WTC11 (cell line): ENCODE results near the gene NFIL3. TPM values are rescaled to one million over a fixed set of nuclear protein-coding genes. Genes with fewer than 3 reads are reported as not detected.

Source experiments
- ATAC-seq: fragments of 200-7000 bp; cut with Tn5 transposase; 2 replicates; pipeline ENCODE4 v1.10.0; 2021; ENCODE audit warnings: mild to moderate bottlenecking, moderate library complexity
- CTCF ChIA-PET: fragments of 300-600 bp; sonication (Branson Sonifier 250); formaldehyde crosslinking; loops from one replicate; lab custom pipeline; 2021; ENCODE audit warnings: antibody characterized with exemption; lab: Charles Lee
- POLR2A ChIA-PET: fragments of 350-600 bp; sonication (Branson Sonifier 250); formaldehyde crosslinking; loops from one replicate; lab custom pipeline; 2021; ENCODE audit warnings: antibody characterized with exemption; lab: Charles Lee
- DNase-seq: peaks from one replicate; pipeline ENCODE4 v3.0.0; 2021; ENCODE audit warnings: low spot score
- H3K27ac Mint-ChIP-seq: 2 replicates; pipeline ENCODE4 v1.8.0; 2021; ENCODE audit warnings: mixed read lengths
- H3K27me3 Mint-ChIP-seq: 2 replicates; pipeline ENCODE4 v1.8.0; 2021; ENCODE audit warnings: low read depth, mild to moderate bottlenecking, moderate library complexity, mixed read lengths
- H3K36me3 Mint-ChIP-seq: 2 replicates; pipeline ENCODE4 v1.8.0; 2021; ENCODE audit warnings: mixed read lengths
- H3K4me1 Mint-ChIP-seq: 2 replicates; pipeline ENCODE4 v1.8.0; 2022; ENCODE audit warnings: mixed read lengths
- H3K4me3 Mint-ChIP-seq: 2 replicates; pipeline ENCODE4 v1.8.0; 2021; ENCODE audit warnings: mild to moderate bottlenecking, moderate library complexity, mixed read lengths
- H3K9me3 Mint-ChIP-seq: 2 replicates; pipeline ENCODE4 v1.8.0; 2021; ENCODE audit warnings: mixed read lengths
- AFF4 ChIP-seq: sonication (generic); formaldehyde crosslinking; IDR thresholded peaks from 2 replicates; pipeline ENCODE4 v1.8.1; 2023; ENCODE audit warnings: mild to moderate bottlenecking, missing genetic modification reagents, borderline replicate concordance
- AR ChIP-seq: fragments of 250-450 bp; sonication (Bioruptor Pico); IDR thresholded peaks from 2 replicates; pipeline ENCODE4 v1.9.0; 2021; ENCODE audit warnings: mild to moderate bottlenecking
- ATF1 ChIP-seq: sonication (generic); formaldehyde crosslinking; IDR thresholded peaks from 2 replicates; pipeline ENCODE4 v1.8.1; 2023; ENCODE audit warnings: mild to moderate bottlenecking, moderate library complexity, missing genetic modification reagents
- ATF3 ChIP-seq: sonication (generic); formaldehyde crosslinking; conservative IDR thresholded peaks from 2 replicates; pipeline ENCODE4 v1.8.1; 2022; ENCODE audit warnings: mild to moderate bottlenecking, missing genetic modification reagents
- FOXJ3 ChIP-seq: sonication (generic); formaldehyde crosslinking; IDR thresholded peaks from 2 replicates; pipeline ENCODE4 v1.9.0; 2021; ENCODE audit warnings: missing genetic modification reagents, mild to moderate bottlenecking, borderline replicate concordance
- HMGA2 ChIP-seq: fragments of 250-450 bp; sonication (Bioruptor Pico); IDR thresholded peaks from 2 replicates; pipeline ENCODE4 v1.4.0; 2021; ENCODE audit warnings: mild to moderate bottlenecking, moderate library complexity
- IRF1 ChIP-seq: sonication (generic); formaldehyde crosslinking; IDR thresholded peaks from 2 replicates; pipeline ENCODE4 v1.8.0; 2023; ENCODE audit warnings: missing genetic modification reagents
- JUN ChIP-seq: sonication (generic); formaldehyde crosslinking; IDR thresholded peaks from 2 replicates; pipeline ENCODE4 v1.8.0; 2023; ENCODE audit warnings: mild to moderate bottlenecking, missing genetic modification reagents
- MAX ChIP-seq: sonication (generic); formaldehyde crosslinking; IDR thresholded peaks from 2 replicates; pipeline ENCODE4 v1.8.0; 2022; ENCODE audit warnings: mild to moderate bottlenecking, missing genetic modification reagents
- MXD4 ChIP-seq: fragments of 250-450 bp; sonication (Bioruptor Pico); IDR thresholded peaks from 2 replicates; pipeline ENCODE4 v1.8.0; 2021; ENCODE audit warnings: mild to moderate bottlenecking, moderate library complexity, borderline replicate concordance
- NFE2L1 ChIP-seq: sonication (generic); formaldehyde crosslinking; IDR thresholded peaks from 2 replicates; pipeline ENCODE4 v1.8.1; 2023; ENCODE audit warnings: missing genetic modification reagents
- NR3C1 ChIP-seq: sonication (generic); formaldehyde crosslinking; conservative IDR thresholded peaks from 2 replicates; pipeline ENCODE4 v1.8.1; 2023; ENCODE audit warnings: low read depth, mild to moderate bottlenecking, missing genetic modification reagents
- PREB ChIP-seq: sonication (generic); formaldehyde crosslinking; IDR thresholded peaks from 2 replicates; pipeline ENCODE4 v1.8.1; 2022; ENCODE audit warnings: mild to moderate bottlenecking, missing genetic modification reagents, moderate library complexity, borderline replicate concordance
- RELA ChIP-seq: sonication (generic); formaldehyde crosslinking; IDR thresholded peaks from 2 replicates; pipeline ENCODE4 v1.8.1; 2022; ENCODE audit warnings: missing genetic modification reagents, mild to moderate bottlenecking, borderline replicate concordance
- SMAD4 ChIP-seq: sonication (generic); formaldehyde crosslinking; IDR thresholded peaks from 2 replicates; pipeline ENCODE4 v1.8.0; 2022; ENCODE audit warnings: mild to moderate bottlenecking, missing genetic modification reagents
- SP1 ChIP-seq: sonication (generic); formaldehyde crosslinking; conservative IDR thresholded peaks from 2 replicates; pipeline ENCODE4 v1.8.1; 2022; ENCODE audit warnings: missing genetic modification reagents
- TEAD4 ChIP-seq: sonication (generic); formaldehyde crosslinking; IDR thresholded peaks from 2 replicates; pipeline ENCODE4 v1.8.0; 2022; ENCODE audit warnings: mild to moderate bottlenecking, missing genetic modification reagents
- ZNF263 ChIP-seq: sonication (generic); formaldehyde crosslinking; IDR thresholded peaks from 2 replicates; pipeline ENCODE4 v1.8.1; 2022; ENCODE audit warnings: low read depth, mild to moderate bottlenecking, moderate library complexity, missing genetic modification reagents
- ZNF532 ChIP-seq: fragments of 250-450 bp; sonication (Bioruptor Pico); IDR thresholded peaks from 2 replicates; pipeline ENCODE4 v1.9.0; 2021; ENCODE audit warnings: mild to moderate bottlenecking, borderline replicate concordance
- ZSCAN18 ChIP-seq: fragments of 250-450 bp; sonication (Bioruptor Pico); IDR thresholded peaks from 2 replicates; pipeline ENCODE4 v2.1.2; 2022; ENCODE audit warnings: mild to moderate bottlenecking, moderate library complexity
- total RNA-seq: library from RNA; stranded (reverse); gene quantifications from 3 replicates; pipeline ENCODE4 v1.2.3, GENCODE V29; 2021

Gene NFIL3
- total RNA-seq, 1 experiment from 2014 or later = 11.8 TPM

- TF ChIP-seq AFF4 (CRISPR knock-in tag) (no peak), HMGA2 (no peak), TEAD4 (CRISPR knock-in tag) (no peak), SMAD4 (CRISPR knock-in tag) (no peak), ZSCAN18 (CRISPR knock-in tag) (no peak), PREB (CRISPR knock-in tag) (no peak), MAX (CRISPR knock-in tag) (no peak), IRF1 (CRISPR knock-in tag) (no peak), RELA (no peak), NR3C1 (no peak), JUN (CRISPR knock-in tag) (no peak)
Observed at GRCh38 chr9:91386765-91387164, 36.9 kb downstream of the NFIL3 start (continued).

- ATAC-seq (no peak), DNase-seq (no peak)
- ChIA-PET CTCF (no interaction called here), POLR2A (interaction anchor here (0.7 kb wide), 1 partner anchor 91 kb away, joined by 3 read pairs; no protein-coding TSS in a partner anchor)
- peaks cover 17% of the 10 kb centered on the region for H3K9me3 Mint-ChIP-seq
- no peaks in the 10 kb centered on the region for H3K4me1 Mint-ChIP-seq
- H3K4me3 Mint-ChIP-seq = no peak overlapping the region
- no peaks in the 10 kb centered on the region for H3K27me3 Mint-ChIP-seq
- 0 out of 2 replicates have a peak, but pooled peaks cover 2% of the 10 kb centered on the region for H3K36me3 Mint-ChIP-seq
- H3K27ac Mint-ChIP-seq = no peak overlapping the region
- no peak for TF ChIP-seq SP1 (CRISPR knock-in tag)
- no peak for TF ChIP-seq MXD4 (CRISPR knock-in tag)
- no peak for TF ChIP-seq RELA
- TF ChIP-seq ATF1 (CRISPR knock-in tag) = no peak
- TF ChIP-seq ZNF263 (CRISPR knock-in tag) = no peak
- TF ChIP-seq FOXJ3 (CRISPR knock-in tag) = no peak
- TF ChIP-seq AR (CRISPR knock-in tag) = no peak
- TF ChIP-seq NFE2L1 (CRISPR knock-in tag) = no peak
- TF ChIP-seq ATF3 (CRISPR knock-in tag) = no peak
- TF ChIP-seq ZNF532 (CRISPR knock-in tag) = no peak
Observed at GRCh38 chr9:91384954-91385353, 38.7 kb downstream of the NFIL3 start.
